Measurements from ENCODE around the gene PRKCA. TPM values are rescaled to one million over a fixed set of nuclear protein-coding genes. Genes with fewer than 3 reads are reported as not detected.

The PRKCA gene
- total and polyA plus RNA-seq, 2 donors from 2014 or later: 8.0 to 50.8 TPM

- H3K4me3 ChIP-seq (ENCODE audit: low read length in 3 of 3): no peak overlapping the region
- no peaks in the 10 kb centered on the region for H3K9me3 ChIP-seq (ENCODE audit: control insufficient read depth in 2 of 3, insufficient read depth in 1 of 3, low read length in 3 of 3)
- no peaks in the 10 kb centered on the region for H3K4me1 ChIP-seq (ENCODE audit: control insufficient read depth in 2 of 3, insufficient read depth in 2 of 3, low read depth in 1 of 3, low read length in 3 of 3)
- no peak for FAIRE-seq
- H3K27me3 ChIP-seq (ENCODE audit: control insufficient read depth, insufficient read depth, low read length): no peaks in the 10 kb centered on the region
- TF ChIP-seq, protein P1, sequence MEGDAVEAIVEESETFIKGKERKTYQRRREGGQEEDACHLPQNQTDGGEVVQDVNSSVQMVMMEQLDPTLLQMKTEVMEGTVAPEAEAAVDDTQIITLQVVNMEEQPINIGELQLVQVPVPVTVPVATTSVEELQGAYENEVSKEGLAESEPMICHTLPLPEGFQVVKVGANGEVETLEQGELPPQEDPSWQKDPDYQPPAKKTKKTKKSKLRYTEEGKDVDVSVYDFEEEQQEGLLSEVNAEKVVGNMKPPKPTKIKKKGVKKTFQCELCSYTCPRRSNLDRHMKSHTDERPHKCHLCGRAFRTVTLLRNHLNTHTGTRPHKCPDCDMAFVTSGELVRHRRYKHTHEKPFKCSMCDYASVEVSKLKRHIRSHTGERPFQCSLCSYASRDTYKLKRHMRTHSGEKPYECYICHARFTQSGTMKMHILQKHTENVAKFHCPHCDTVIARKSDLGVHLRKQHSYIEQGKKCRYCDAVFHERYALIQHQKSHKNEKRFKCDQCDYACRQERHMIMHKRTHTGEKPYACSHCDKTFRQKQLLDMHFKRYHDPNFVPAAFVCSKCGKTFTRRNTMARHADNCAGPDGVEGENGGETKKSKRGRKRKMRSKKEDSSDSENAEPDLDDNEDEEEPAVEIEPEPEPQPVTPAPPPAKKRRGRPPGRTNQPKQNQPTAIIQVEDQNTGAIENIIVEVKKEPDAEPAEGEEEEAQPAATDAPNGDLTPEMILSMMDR (IDR thresholded peaks at IDR 0.05; ENCODE audit: borderline replicate concordance, extremely low read depth, insufficient read depth): no peak
- DNase-seq: no peak
- H3K9ac ChIP-seq (ENCODE audit: low read length in 3 of 3): no peak overlapping the region
- no peak overlapping the region for H3K27ac ChIP-seq (ENCODE audit: low read depth in 2 of 2, low read length in 2 of 2)
- intact Hi-C loops (cut with DNase I): no loop called here
- no peaks in the 10 kb centered on the region for H3K36me3 ChIP-seq (ENCODE audit: control insufficient read depth in 2 of 3, insufficient read depth in 3 of 3, low read length in 3 of 3)
Observed at GRCh38 chr17:66299711-66300110, 2.7 kb upstream of the PRKCA start.

GRCh38 chr17:66300956-66301355, 1.5 kb upstream of the PRKCA start:
- H3K4me1 ChIP-seq (ENCODE audit: control insufficient read depth in 2 of 3, insufficient read depth in 2 of 3, low read depth in 1 of 3, low read length in 3 of 3): peaks cover 0 to 2% (median 0%) of the 10 kb centered on the region in 3 donors

GRCh38 chr17:66301367-66301863, 998 bp upstream of the PRKCA start:
- DNase-seq (no peak), FAIRE-seq (no peak)
- H3K9me3 ChIP-seq (ENCODE audit: control insufficient read depth in 2 of 3, insufficient read depth in 1 of 3, low read length in 3 of 3): no peaks in the 10 kb centered on the region
- no peak overlapping the region for H3K27ac ChIP-seq (ENCODE audit: low read depth in 2 of 2, low read length in 2 of 2)
- H3K4me3 ChIP-seq (ENCODE audit: low read length in 3 of 3): peak overlapping the region; percentile 53 to 71 (median 54)
- no peaks in the 10 kb centered on the region for H3K36me3 ChIP-seq (ENCODE audit: control insufficient read depth in 2 of 3, insufficient read depth in 3 of 3, low read length in 3 of 3)
- intact Hi-C loops (cut with DNase I): no loop called here
- H3K4me1 ChIP-seq (ENCODE audit: control insufficient read depth in 2 of 3, insufficient read depth in 2 of 3, low read depth in 1 of 3, low read length in 3 of 3): peaks cover 0 to 3% (median 0%) of the 10 kb centered on the region in 3 donors
- TF ChIP-seq, protein P1 (IDR thresholded peaks at IDR 0.05; ENCODE audit: borderline replicate concordance, extremely low read depth, insufficient read depth): no peak
- no peaks in the 10 kb centered on the region for H3K27me3 ChIP-seq (ENCODE audit: control insufficient read depth, insufficient read depth, low read length)
- H3K9ac ChIP-seq (ENCODE audit: low read length in 3 of 3): peak overlapping the region; percentile 3 to 51 (median 13)

More at GRCh38 chr17:66300956-66301355, 1.5 kb upstream of the PRKCA start:
- FAIRE-seq: no peak
- Histone ChIP-seq H3K9me3 (ENCODE audit: control insufficient read depth in 2 of 3, insufficient read depth in 1 of 3, low read length in 3 of 3) (no peaks in the 10 kb centered on the region), H3K27me3 (ENCODE audit: control insufficient read depth, insufficient read depth, low read length) (no peaks in the 10 kb centered on the region), H3K27ac (ENCODE audit: low read depth in 2 of 2, low read length in 2 of 2) (no peak overlapping the region), H3K36me3 (ENCODE audit: control insufficient read depth in 2 of 3, insufficient read depth in 3 of 3, low read length in 3 of 3) (no peaks in the 10 kb centered on the region), H3K9ac (ENCODE audit: low read length in 3 of 3) (no peak overlapping the region), H3K4me3 (ENCODE audit: low read length in 3 of 3) (no peak overlapping the region)
- intact Hi-C loops (cut with DNase I): no loop called here
- DNase-seq: no peak
- TF ChIP-seq, protein P1 (IDR thresholded peaks at IDR 0.05; ENCODE audit: borderline replicate concordance, extremely low read depth, insufficient read depth): no peak
